Measurements from ENCODE around the gene CACNA2D4.

The CACNA2D4 gene

DNA sequence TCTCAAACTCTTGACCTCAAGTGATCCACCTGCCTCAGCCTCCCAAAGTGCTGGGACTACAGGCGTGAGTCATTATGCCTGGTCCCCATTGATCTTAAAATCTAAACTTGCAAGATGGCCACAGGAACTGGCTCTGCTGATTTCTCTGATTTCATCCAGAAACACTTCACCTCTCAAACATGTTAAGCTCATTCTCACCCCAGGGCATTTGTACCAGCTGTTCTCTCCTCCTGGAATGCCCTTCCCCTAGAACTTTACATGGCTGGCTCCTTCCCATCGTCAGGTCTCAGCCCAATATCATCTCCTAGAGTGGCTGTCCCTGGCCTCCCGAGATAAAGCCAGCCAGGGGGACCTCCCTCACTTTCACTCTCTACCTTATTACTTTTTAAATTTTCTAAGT is 103.3 kb downstream of the CACNA2D4 start:
- Histone ChIP-seq H3K36me3 (no peaks in the 10 kb centered on the region), H3K9me3 (no peaks in the 10 kb centered on the region), H3K4me3 (ENCODE audit: low read depth, low read length) (no peak overlapping the region), H3K27me3 (peaks cover 6% of the 10 kb centered on the region), H3K4me1 (no peaks in the 10 kb centered on the region)
- no peak for DNase-seq
- TF ChIP-seq, protein P1, sequence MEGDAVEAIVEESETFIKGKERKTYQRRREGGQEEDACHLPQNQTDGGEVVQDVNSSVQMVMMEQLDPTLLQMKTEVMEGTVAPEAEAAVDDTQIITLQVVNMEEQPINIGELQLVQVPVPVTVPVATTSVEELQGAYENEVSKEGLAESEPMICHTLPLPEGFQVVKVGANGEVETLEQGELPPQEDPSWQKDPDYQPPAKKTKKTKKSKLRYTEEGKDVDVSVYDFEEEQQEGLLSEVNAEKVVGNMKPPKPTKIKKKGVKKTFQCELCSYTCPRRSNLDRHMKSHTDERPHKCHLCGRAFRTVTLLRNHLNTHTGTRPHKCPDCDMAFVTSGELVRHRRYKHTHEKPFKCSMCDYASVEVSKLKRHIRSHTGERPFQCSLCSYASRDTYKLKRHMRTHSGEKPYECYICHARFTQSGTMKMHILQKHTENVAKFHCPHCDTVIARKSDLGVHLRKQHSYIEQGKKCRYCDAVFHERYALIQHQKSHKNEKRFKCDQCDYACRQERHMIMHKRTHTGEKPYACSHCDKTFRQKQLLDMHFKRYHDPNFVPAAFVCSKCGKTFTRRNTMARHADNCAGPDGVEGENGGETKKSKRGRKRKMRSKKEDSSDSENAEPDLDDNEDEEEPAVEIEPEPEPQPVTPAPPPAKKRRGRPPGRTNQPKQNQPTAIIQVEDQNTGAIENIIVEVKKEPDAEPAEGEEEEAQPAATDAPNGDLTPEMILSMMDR (IDR thresholded peaks at IDR 0.05; ENCODE audit: low read depth, low read length), result no peak

DNA sequence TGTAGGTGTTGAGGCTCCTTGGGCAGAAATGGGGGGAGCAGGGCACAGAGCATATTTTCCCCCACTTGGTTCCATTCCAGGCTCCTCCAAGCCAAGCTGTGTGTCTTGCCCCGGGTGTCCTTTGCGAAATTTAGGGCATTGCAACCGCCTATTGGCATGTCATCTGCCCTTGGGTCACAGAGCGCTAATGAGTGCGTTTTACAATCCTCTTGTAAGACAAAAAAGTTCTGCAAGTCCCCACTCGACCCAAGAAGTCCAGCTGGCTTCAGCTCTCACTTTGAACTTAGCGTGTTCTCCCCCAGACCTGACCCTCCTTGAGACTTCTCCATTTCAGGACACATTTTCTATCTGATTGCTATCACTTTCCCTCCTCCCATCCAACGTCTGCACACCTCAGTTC is 104.2 kb downstream of the CACNA2D4 start:
- H3K4me1 ChIP-seq, result no peaks in the 10 kb centered on the region
- H3K4me3 ChIP-seq (ENCODE audit: low read depth, low read length), result no peak overlapping the region
- TF ChIP-seq, protein P1 (IDR thresholded peaks at IDR 0.05; ENCODE audit: low read depth, low read length), result no peak
- no peaks in the 10 kb centered on the region for H3K9me3 ChIP-seq
- no peak for DNase-seq
- no peaks in the 10 kb centered on the region; the same call in 1 of the 2 replicates for H3K27me3 ChIP-seq
- no peaks in the 10 kb centered on the region for H3K36me3 ChIP-seq

DNA sequence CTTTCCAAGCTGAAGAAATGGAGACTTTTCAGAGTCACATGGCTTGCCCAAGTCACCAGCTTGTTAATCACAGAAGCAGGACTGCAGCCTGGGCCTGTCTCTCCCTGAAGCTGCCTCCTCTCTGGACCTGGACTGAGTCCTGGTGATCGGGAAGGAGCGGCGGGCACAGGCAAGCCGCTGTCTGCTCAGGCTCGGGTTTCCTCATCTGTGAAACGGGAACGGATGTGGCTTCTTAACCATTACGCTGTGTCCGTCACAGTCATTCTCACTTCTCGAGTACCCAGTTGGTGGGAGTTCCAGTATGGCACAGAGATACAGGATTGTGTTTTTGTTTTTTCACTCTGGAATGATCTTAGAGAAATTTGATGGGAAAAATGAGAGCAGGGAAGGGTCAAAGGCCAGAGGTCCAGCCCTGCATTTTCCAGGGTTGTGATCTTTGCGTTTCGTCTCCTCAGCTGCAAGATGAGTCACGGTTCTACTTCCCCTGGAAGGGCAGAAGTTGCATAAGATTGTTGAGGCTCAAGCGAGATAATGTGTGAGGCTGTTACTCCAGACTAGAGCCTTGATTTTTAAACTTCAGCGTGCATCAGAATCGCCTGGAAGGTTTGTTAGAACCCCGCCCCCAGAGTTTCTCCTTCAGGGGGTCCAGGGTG is 105.7 kb downstream of the CACNA2D4 start:
- H3K4me3 ChIP-seq (ENCODE audit: low read depth, low read length), result no peak overlapping the region
- DNase-seq, result no peak
- H3K27me3 ChIP-seq, result no peaks in the 10 kb centered on the region
- TF ChIP-seq, protein P1 (IDR thresholded peaks at IDR 0.05; ENCODE audit: low read depth, low read length), result no peak
- H3K36me3 ChIP-seq, result no peaks in the 10 kb centered on the region
- no peaks in the 10 kb centered on the region for H3K9me3 ChIP-seq
- H3K4me1 ChIP-seq, result no peaks in the 10 kb centered on the region

DNA sequence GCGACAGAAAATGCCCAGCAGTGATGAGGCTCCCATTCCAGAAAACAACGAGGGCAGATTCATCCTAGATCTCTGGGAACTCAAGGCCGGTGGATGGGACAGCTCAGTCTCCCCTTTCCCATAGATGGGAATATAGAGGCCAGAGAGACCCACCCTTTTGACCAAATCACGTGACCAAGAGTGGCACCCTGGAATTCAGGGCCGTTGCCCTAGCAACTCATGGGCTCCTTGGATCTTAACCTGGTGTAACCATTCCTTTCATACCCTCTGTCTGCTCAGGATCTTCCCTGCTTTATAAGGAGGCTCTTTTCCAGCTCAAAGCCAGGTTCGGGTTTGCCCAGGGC is 106.5 kb downstream of the CACNA2D4 start:
- DNase-seq, result no peak

DNA sequence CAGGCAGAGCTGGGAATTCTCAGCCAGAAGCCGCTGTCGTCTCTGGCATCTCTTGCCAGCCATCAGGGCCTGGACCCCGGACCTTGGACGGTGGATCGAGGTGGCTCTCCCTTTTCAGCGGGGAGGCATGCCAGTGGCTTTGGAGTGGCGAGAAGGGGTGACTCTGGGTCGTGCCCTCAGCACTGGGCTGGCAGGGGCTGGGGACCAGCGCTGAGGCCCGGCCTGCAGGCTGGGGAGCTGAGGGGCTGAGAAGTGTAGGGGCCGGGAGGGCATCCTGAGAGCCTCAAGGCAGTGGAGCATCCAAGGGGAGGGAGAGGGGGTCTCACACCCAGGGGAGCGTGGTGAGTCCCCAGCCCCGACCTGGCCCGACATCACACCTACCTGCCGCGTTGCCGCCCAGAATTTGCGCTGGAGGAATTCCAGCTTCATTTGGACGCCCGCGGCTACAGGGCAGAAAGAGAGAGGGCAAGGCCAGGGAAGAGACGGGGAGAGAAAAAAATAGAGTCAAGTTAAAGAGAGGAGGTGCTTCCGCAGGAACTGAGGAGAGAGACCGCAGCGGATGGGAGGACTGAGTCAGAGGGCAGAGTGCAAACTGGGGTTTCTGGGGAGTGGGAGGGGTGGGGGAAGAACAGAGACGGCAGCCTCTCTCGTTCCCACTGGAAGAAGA is 107.0 kb downstream of the CACNA2D4 start:
- no peak for DNase-seq
- TF ChIP-seq, protein P1 (IDR thresholded peaks at IDR 0.05; ENCODE audit: low read depth, low read length), result no peak
- Histone ChIP-seq H3K36me3 (no peaks in the 10 kb centered on the region), H3K27me3 (no peaks in the 10 kb centered on the region), H3K4me1 (no peaks in the 10 kb centered on the region), H3K4me3 (ENCODE audit: low read depth, low read length) (no peak overlapping the region), H3K9me3 (no peaks in the 10 kb centered on the region)

More for the DNA sequence above, 106.5 kb downstream of the CACNA2D4 start:
- no peaks in the 10 kb centered on the region for H3K27me3 ChIP-seq
- TF ChIP-seq, protein P1 (IDR thresholded peaks at IDR 0.05; ENCODE audit: low read depth, low read length), result no peak
- no peak overlapping the region for H3K4me3 ChIP-seq (ENCODE audit: low read depth, low read length)
- H3K9me3 ChIP-seq, result no peaks in the 10 kb centered on the region
- H3K36me3 ChIP-seq, result no peaks in the 10 kb centered on the region
- H3K4me1 ChIP-seq, result no peaks in the 10 kb centered on the region

DNA sequence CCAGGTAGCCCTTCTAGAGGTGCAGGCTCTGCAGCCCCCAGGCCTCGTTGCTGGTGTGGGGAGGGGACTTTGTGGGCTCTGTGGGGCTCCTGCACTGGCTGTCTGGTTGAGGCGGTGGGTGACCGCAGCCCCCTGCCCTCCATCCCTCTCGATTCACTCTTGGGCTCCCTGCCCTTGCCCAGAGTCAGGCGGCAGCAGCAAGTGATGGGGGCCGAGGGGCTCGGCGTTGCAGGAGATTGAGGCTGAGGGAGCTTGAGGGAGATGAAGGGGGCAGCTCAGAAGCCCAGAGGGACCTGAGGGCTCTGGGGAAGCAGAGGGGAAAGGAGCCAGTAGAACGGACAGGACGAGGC is 107.5 kb downstream of the CACNA2D4 start:
- Histone ChIP-seq H3K9me3 (no peaks in the 10 kb centered on the region), H3K4me3 (ENCODE audit: low read depth, low read length) (no peak overlapping the region), H3K4me1 (no peaks in the 10 kb centered on the region), H3K27me3 (no peaks in the 10 kb centered on the region), H3K36me3 (no peaks in the 10 kb centered on the region)
- TF ChIP-seq, protein P1 (IDR thresholded peaks at IDR 0.05; ENCODE audit: low read depth, low read length), result no peak
- no peak for DNase-seq

All from BE2C (cell line).